AG10803 (cell line): ENCODE measurements around the gene REXO1.

Source experiments
- DNase-seq: peaks from one replicate; pipeline ENCODE4 v3.0.0; 2010; ENCODE audit warnings: low read depth
- H3K4me3 ChIP-seq: 2 replicates; pipeline ENCODE4 v1.5.1; 2011; ENCODE audit warnings: mild to moderate bottlenecking, low read length, control low read depth
- TF ChIP-seq, protein P1 (sequence below): conservative IDR thresholded peaks from 2 replicates; pipeline ENCODE4 v1.5.1; 2011; ENCODE audit warnings: mild to moderate bottlenecking, low read length, control low read depth, inconsistent platforms

Gene REXO1

DNA sequence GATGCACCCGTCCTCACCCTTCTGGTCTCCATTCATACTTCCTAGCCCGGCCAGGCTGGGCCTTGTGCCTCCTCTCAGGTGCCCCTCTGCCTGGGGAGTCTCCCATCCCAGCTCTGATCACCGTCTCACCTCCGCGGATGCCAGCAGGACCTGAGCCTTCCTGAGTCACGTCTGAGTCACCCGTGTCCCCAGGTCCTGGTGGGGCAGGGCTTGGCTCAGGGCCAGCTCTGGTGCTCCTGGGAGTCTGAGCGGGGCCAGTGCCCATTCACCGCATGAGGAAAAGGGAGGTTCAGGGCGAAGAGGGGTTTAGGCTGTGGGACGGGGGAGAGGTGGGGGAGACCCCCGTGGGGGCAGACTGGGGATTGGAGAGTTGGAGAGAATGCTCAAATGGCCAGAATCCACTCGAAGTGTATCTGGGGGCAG is 36.8 kb downstream of the REXO1 start:
- TF ChIP-seq, protein P1, sequence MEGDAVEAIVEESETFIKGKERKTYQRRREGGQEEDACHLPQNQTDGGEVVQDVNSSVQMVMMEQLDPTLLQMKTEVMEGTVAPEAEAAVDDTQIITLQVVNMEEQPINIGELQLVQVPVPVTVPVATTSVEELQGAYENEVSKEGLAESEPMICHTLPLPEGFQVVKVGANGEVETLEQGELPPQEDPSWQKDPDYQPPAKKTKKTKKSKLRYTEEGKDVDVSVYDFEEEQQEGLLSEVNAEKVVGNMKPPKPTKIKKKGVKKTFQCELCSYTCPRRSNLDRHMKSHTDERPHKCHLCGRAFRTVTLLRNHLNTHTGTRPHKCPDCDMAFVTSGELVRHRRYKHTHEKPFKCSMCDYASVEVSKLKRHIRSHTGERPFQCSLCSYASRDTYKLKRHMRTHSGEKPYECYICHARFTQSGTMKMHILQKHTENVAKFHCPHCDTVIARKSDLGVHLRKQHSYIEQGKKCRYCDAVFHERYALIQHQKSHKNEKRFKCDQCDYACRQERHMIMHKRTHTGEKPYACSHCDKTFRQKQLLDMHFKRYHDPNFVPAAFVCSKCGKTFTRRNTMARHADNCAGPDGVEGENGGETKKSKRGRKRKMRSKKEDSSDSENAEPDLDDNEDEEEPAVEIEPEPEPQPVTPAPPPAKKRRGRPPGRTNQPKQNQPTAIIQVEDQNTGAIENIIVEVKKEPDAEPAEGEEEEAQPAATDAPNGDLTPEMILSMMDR, result no peak
- H3K4me3 ChIP-seq, result peak overlapping the region; percentile 58
- peak; percentile 41 for DNase-seq

DNA sequence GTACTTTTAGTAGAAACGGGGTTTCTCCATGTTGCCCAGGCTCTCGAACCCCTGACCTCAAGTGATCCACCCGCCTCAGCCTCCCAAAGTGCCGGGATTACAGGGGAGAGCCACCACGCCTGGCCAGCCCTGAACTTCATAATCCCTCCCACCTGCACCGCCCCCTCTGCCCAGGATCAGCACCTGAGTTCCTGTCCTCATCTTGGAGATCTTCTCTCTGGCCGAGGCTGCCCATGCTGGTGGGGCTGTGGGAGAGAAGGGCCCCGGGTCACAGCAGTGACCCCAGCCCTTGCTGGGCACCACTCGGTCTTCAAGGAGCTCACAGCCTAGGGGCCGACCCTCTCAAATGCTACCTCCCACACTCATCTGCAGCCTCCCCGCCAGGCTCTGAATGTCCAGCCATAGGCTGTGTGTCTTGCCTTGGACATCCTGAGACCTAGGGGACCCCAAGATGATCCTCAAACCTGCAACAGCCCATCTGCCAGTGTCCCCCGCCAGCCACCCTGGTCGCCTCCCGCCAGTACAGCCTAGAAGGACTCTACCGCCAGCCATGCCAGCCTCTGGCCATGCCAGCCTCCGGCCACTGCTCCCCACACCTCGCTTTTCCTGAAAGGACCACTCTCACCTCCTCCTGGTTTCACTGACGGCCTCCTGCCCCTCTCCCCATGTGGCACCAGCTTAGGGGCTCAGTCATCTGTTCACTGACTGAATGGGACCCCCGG is 37.7 kb downstream of the REXO1 start:
- DNase-seq, result no peak
- TF ChIP-seq, protein P1, result no peak
- no peak overlapping the region for H3K4me3 ChIP-seq

DNA sequence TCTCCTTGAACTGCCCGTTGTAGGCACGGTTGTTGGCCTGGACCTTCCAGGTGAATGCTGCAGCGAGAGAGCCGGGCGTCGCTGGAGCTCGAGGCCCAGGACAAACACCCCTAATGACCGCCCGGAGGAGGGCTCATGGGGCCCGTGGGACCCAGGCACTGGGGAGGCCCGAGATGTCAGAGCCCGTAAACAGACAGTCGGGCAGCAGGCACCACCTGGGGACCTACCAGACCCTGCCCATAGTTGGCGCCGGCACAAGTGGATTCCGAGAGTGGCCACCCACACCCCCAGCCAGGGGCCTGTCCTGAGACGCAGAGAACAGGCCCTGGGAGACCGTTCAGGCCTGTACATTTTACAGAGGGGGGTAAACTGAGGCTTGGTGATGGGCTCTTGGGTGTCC is 38.6 kb downstream of the REXO1 start:
- DNase-seq, result no peak
- TF ChIP-seq, protein P1, result no peak
- no peak overlapping the region for H3K4me3 ChIP-seq

DNA sequence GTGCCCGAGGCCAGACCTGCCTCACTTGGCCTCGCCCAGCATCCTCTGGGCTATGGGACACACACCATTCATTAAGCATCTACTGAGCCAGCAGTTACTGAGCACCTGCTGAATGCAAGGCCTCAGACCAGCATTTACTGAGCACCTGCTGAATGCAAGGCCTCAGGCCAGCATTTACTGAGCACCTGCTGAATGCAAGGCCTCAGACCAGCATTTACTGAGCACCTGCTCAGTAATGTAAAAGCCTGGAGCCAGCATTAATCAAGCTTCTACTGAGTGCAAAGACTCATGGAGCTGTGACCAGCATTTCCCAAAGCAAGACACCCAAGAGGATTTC is 39.9 kb downstream of the REXO1 start:
- DNase-seq, result no peak
- TF ChIP-seq, protein P1, result no peak
- no peak overlapping the region for H3K4me3 ChIP-seq

DNA sequence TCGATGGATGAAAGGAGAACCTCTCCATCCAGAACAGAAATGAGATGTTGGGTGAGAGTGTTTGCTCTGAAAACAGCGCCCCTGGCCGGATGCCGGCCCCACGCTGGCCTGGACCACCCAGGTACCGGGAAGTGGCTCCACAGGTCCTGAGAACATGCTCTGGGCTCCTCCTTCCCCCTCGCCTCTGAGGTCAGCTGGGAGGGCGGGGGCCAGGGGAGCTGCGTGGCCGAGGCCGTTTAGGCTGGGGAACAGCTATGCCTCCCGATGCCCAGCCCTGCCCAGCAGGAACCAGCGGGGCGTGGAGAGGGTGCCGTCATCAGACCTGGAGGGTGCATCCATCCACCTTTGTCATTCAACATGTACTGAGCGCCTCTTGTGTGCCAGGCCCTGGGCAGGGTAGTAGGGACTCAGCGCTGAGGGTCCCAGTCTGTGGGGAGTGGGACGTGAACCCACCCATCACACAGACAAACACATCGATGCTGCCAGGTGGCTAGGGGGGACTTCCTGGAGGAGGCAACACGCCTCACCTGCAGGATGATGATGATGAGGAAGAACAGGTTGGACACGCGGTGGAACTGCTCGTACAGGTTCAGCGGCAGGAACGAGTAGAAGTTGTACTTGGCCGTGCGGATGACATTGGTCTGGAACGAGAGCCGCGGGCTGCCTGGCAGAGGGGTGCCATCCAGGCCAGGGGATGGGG is 40.4 kb downstream of the REXO1 start:
- DNase-seq, result no peak
- TF ChIP-seq, protein P1, result no peak
- H3K4me3 ChIP-seq, result no peak overlapping the region

DNA sequence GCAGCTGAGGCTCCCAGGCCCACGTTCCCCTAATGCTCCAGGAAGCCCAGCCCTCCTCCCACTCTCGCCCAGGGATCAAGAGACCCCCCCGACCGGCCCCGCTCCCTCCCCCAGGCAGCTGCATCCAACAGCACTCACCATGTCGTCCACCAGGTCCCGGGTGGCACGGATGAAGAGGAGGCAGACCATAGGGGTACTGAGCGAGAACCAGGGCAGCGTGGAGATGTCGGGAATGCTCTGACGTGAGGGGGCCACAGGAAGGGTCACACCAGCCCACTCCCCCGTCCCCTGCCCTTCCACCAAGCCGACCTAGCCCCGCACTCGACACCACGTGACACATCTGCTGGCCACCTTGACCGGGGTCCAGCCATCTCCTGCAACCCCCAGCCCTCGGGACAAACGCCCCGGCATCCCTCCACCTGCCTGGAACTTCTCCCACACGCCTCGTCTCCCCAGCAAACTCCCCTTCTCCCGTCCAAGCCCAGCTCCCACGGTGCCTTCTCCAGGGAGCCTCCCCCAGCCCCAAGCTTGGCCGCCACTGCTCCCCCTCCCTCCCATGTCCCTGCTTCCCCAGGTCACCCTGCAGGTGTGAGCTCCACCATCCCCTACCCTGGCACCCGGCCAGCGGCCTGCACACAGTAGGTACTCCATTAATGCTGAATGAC is 41.1 kb downstream of the REXO1 start:
- no peak overlapping the region for H3K4me3 ChIP-seq
- TF ChIP-seq, protein P1, result no peak
- no peak for DNase-seq
